Measurements from ENCODE around the gene IQCK. TPM values are rescaled to one million over a fixed set of nuclear protein-coding genes. Genes with fewer than 3 reads are reported as not detected.

IQCK gene
- total RNA-seq, 5 donors from 2014 or later (not counting 1 experiment from before 2014, with no cell fraction given), result 1.6 to 3.3 (median 2.0) TPM

GRCh38 chr16:19841184-19841583, 123.1 kb downstream of the IQCK start:
- no peak for ATAC-seq (replicated peaks in 1 of 4)
- H3K4me3 Mint-ChIP-seq, result no peak overlapping the region
- DNase-seq, result no peak
- WGBS (ENCODE audit: insufficient coverage), result 70% methylated on average over 2 of the region's 3 CpGs
- no peaks in the 10 kb centered on the region for H3K27me3 Mint-ChIP-seq
- Histone ChIP-seq H3K4me3 (ENCODE audit: control insufficient read depth in 1 of 2, extremely low read depth in 1 of 2, low read length in 1 of 2) (no peak overlapping the region), H3K36me3 (ENCODE audit: control insufficient read depth in 2 of 2, extremely low read depth in 1 of 2, insufficient read depth in 1 of 2, low read length in 1 of 2) (no peaks in the 10 kb centered on the region), H3K27me3 (replicated peaks in 1 of 2; ENCODE audit: control insufficient read depth in 2 of 2, extremely low read depth in 1 of 2, insufficient read depth in 2 of 2, low read length in 1 of 2) (peaks cover 0 to 2% of the 10 kb centered on the region in 2 experiments), H3K27ac (ENCODE audit: low read length) (no peak overlapping the region), H3K4me1 (ENCODE audit: control insufficient read depth in 1 of 2, extremely low read depth in 1 of 2, insufficient read depth in 2 of 2, low read length in 2 of 2) (no peaks in the 10 kb centered on the region), H3K9me3 (no peaks in the 10 kb centered on the region)
- H3K36me3 Mint-ChIP-seq, result no peaks in the 10 kb centered on the region
- POLR2A ChIA-PET, result no interaction called here
- no peaks in the 10 kb centered on the region for H3K9me3 Mint-ChIP-seq
- H3K27ac Mint-ChIP-seq, result no peak overlapping the region
- CTCF ChIA-PET, result no interaction called here
- H3K4me1 Mint-ChIP-seq, result no peaks in the 10 kb centered on the region

GRCh38 chr16:19842426-19843157, 124.5 kb downstream of the IQCK start:
- CTCF ChIA-PET, result no interaction called here
- Mint-ChIP-seq H3K27ac (no peak overlapping the region), H3K27me3 (no peaks in the 10 kb centered on the region), H3K4me3 (no peak overlapping the region), H3K36me3 (no peaks in the 10 kb centered on the region), H3K4me1 (no peaks in the 10 kb centered on the region), H3K9me3 (no peaks in the 10 kb centered on the region)
- DNase-seq, result no peak
- no peaks in the 10 kb centered on the region for H3K36me3 ChIP-seq (ENCODE audit: control insufficient read depth in 2 of 2, extremely low read depth in 1 of 2, insufficient read depth in 1 of 2, low read length in 1 of 2)
- no peak overlapping the region for H3K27ac ChIP-seq (ENCODE audit: low read length)
- POLR2A ChIA-PET, result no interaction called here
- ATAC-seq (replicated peaks in 1 of 4), result no peak
- no peaks in the 10 kb centered on the region for H3K9me3 ChIP-seq
- no CpG with 5 or more reads among the region's 6 CpGs for WGBS (ENCODE audit: insufficient coverage)
- H3K4me1 ChIP-seq (ENCODE audit: control insufficient read depth in 1 of 2, extremely low read depth in 1 of 2, insufficient read depth in 2 of 2, low read length in 2 of 2), result no peaks in the 10 kb centered on the region
- no peak overlapping the region for H3K4me3 ChIP-seq (ENCODE audit: control insufficient read depth in 1 of 2, extremely low read depth in 1 of 2, low read length in 1 of 2)
- peaks cover 0 to 2% of the 10 kb centered on the region in 2 experiments for H3K27me3 ChIP-seq (replicated peaks in 1 of 2; ENCODE audit: control insufficient read depth in 2 of 2, extremely low read depth in 1 of 2, insufficient read depth in 2 of 2, low read length in 1 of 2)

- WGBS (ENCODE audit: insufficient coverage), result 67% methylated on average over 1 of the region's 1 CpG
- no peaks in the 10 kb centered on the region for H3K36me3 ChIP-seq (ENCODE audit: control insufficient read depth in 2 of 2, extremely low read depth in 1 of 2, insufficient read depth in 1 of 2, low read length in 1 of 2)
- Mint-ChIP-seq H3K27me3 (peaks cover 0 to 3% of the 10 kb centered on the region in 2 donors), H3K27ac (no peak overlapping the region), H3K4me3 (no peak overlapping the region), H3K4me1 (no peaks in the 10 kb centered on the region), H3K36me3 (no peaks in the 10 kb centered on the region), H3K9me3 (no peaks in the 10 kb centered on the region)
- ATAC-seq (replicated peaks in 1 of 4), result no peak
- H3K27me3 ChIP-seq (replicated peaks in 1 of 2; ENCODE audit: control insufficient read depth in 2 of 2, extremely low read depth in 1 of 2, insufficient read depth in 2 of 2, low read length in 1 of 2), result no peaks in the 10 kb centered on the region
- CTCF ChIA-PET, result no interaction called here
- POLR2A ChIA-PET, result no interaction called here
- no peak overlapping the region for H3K4me3 ChIP-seq (ENCODE audit: control insufficient read depth in 1 of 2, extremely low read depth in 1 of 2, low read length in 1 of 2)
- H3K9me3 ChIP-seq, result no peaks in the 10 kb centered on the region
- no peak for DNase-seq
- no peaks in the 10 kb centered on the region for H3K4me1 ChIP-seq (ENCODE audit: control insufficient read depth in 1 of 2, extremely low read depth in 1 of 2, insufficient read depth in 2 of 2, low read length in 2 of 2)
- H3K27ac ChIP-seq (ENCODE audit: low read length), result no peak overlapping the region
Observed at GRCh38 chr16:19843371-19843770, 125.3 kb downstream of the IQCK start.

- ChIA-PET POLR2A (no interaction called here), CTCF (interaction anchor here in 1 of 2 donors (1.2 kb wide), 1 partner anchor 63 kb away, joined by 3 read pairs; no protein-coding TSS in a partner anchor)
- Histone ChIP-seq H3K27ac (ENCODE audit: low read length) (no peak overlapping the region), H3K4me1 (ENCODE audit: control insufficient read depth in 1 of 2, extremely low read depth in 1 of 2, insufficient read depth in 2 of 2, low read length in 2 of 2) (no peaks in the 10 kb centered on the region), H3K9me3 (no peaks in the 10 kb centered on the region), H3K4me3 (ENCODE audit: control insufficient read depth in 1 of 2, extremely low read depth in 1 of 2, low read length in 1 of 2) (no peak overlapping the region), H3K27me3 (replicated peaks in 1 of 2; ENCODE audit: control insufficient read depth in 2 of 2, extremely low read depth in 1 of 2, insufficient read depth in 2 of 2, low read length in 1 of 2) (no peaks in the 10 kb centered on the region), H3K36me3 (ENCODE audit: control insufficient read depth in 2 of 2, extremely low read depth in 1 of 2, insufficient read depth in 1 of 2, low read length in 1 of 2) (no peaks in the 10 kb centered on the region)
- Mint-ChIP-seq H3K9me3 (no peaks in the 10 kb centered on the region), H3K4me3 (no peak overlapping the region), H3K27ac (no peak overlapping the region), H3K4me1 (no peaks in the 10 kb centered on the region), H3K27me3 (peaks cover 0 to 4% of the 10 kb centered on the region in 2 donors), H3K36me3 (no peaks in the 10 kb centered on the region)
- WGBS (ENCODE audit: insufficient coverage), result 79% methylated on average over 6 of the region's 11 CpGs
- ATAC-seq (replicated peaks in 1 of 4) (no peak), DNase-seq (no peak)
Observed at GRCh38 chr16:19844945-19845641, 127.0 kb downstream of the IQCK start.

GRCh38 chr16:19846436-19846835, 128.4 kb downstream of the IQCK start:
- ChIA-PET POLR2A (no interaction called here), CTCF (no interaction called here)
- no peaks in the 10 kb centered on the region for H3K27me3 ChIP-seq (replicated peaks in 1 of 2; ENCODE audit: control insufficient read depth in 2 of 2, extremely low read depth in 1 of 2, insufficient read depth in 2 of 2, low read length in 1 of 2)
- H3K27ac ChIP-seq (ENCODE audit: low read length), result no peak overlapping the region
- no peaks in the 10 kb centered on the region for H3K36me3 ChIP-seq (ENCODE audit: control insufficient read depth in 2 of 2, extremely low read depth in 1 of 2, insufficient read depth in 1 of 2, low read length in 1 of 2)
- no peak for DNase-seq
- Mint-ChIP-seq H3K4me1 (no peaks in the 10 kb centered on the region), H3K36me3 (no peaks in the 10 kb centered on the region), H3K9me3 (no peaks in the 10 kb centered on the region), H3K27me3 (peaks cover 0 to 4% of the 10 kb centered on the region in 2 donors), H3K4me3 (no peak overlapping the region), H3K27ac (no peak overlapping the region)
- WGBS (ENCODE audit: insufficient coverage), result no CpG with 5 or more reads among the region's 5 CpGs
- no peaks in the 10 kb centered on the region for H3K9me3 ChIP-seq
- ATAC-seq (replicated peaks in 1 of 4), result no peak
- no peaks in the 10 kb centered on the region for H3K4me1 ChIP-seq (ENCODE audit: control insufficient read depth in 1 of 2, extremely low read depth in 1 of 2, insufficient read depth in 2 of 2, low read length in 2 of 2)
- no peak overlapping the region for H3K4me3 ChIP-seq (ENCODE audit: control insufficient read depth in 1 of 2, extremely low read depth in 1 of 2, low read length in 1 of 2)

- Mint-ChIP-seq H3K36me3 (no peaks in the 10 kb centered on the region), H3K4me1 (no peaks in the 10 kb centered on the region), H3K27ac (no peak overlapping the region), H3K27me3 (peaks cover 0 to 4% of the 10 kb centered on the region in 2 donors), H3K9me3 (no peaks in the 10 kb centered on the region), H3K4me3 (no peak overlapping the region)
- no peak for DNase-seq
- H3K27me3 ChIP-seq (replicated peaks in 1 of 2; ENCODE audit: control insufficient read depth in 2 of 2, extremely low read depth in 1 of 2, insufficient read depth in 2 of 2, low read length in 1 of 2), result peaks cover 0 to 2% of the 10 kb centered on the region in 2 experiments
- WGBS (ENCODE audit: insufficient coverage), result 70% methylated on average over 2 of the region's 3 CpGs
- ChIA-PET POLR2A (no interaction called here), CTCF (no interaction called here)
- no peaks in the 10 kb centered on the region for H3K36me3 ChIP-seq (ENCODE audit: control insufficient read depth in 2 of 2, extremely low read depth in 1 of 2, insufficient read depth in 1 of 2, low read length in 1 of 2)
- H3K9me3 ChIP-seq, result no peaks in the 10 kb centered on the region
- no peak overlapping the region for H3K4me3 ChIP-seq (ENCODE audit: control insufficient read depth in 1 of 2, extremely low read depth in 1 of 2, low read length in 1 of 2)
- H3K27ac ChIP-seq (ENCODE audit: low read length), result no peak overlapping the region
- ATAC-seq (replicated peaks in 1 of 4), result no peak
- no peaks in the 10 kb centered on the region for H3K4me1 ChIP-seq (ENCODE audit: control insufficient read depth in 1 of 2, extremely low read depth in 1 of 2, insufficient read depth in 2 of 2, low read length in 2 of 2)
Observed at GRCh38 chr16:19848756-19849155, 130.7 kb downstream of the IQCK start.
